Activated naive CD4-positive, alpha-beta T cell (primary cell): ENCODE results near the gene POLR2L.

Experiments
- DNase-seq, 4 experiments: peaks; one replicate each; lab custom pipeline; 2025; lab: John Stamatoyannopoulos, UW

Gene POLR2L

GRCh38 chr11:854601-855329 lies 12.4 kb upstream of the POLR2L start:
- DNase-seq, result no peak

GRCh38 chr11:853682-854448 lies 11.5 kb upstream of the POLR2L start:
- no peak for DNase-seq

GRCh38 chr11:852762-853161 lies 10.4 kb upstream of the POLR2L start:
- no peak for DNase-seq

GRCh38 chr11:850775-851763 lies 8.7 kb upstream of the POLR2L start:
- DNase-seq, result no peak

GRCh38 chr11:849951-850774 lies 7.8 kb upstream of the POLR2L start:
- DNase-seq, result no peak

GRCh38 chr11:849104-849824 lies 6.9 kb upstream of the POLR2L start:
- DNase-seq, result peak in 1 of 4 experiments; percentile 22

- DNase-seq, result peak; percentile 19 to 55 (median 40)
These were observed 6.1 kb upstream of the POLR2L start for GRCh38 chr11:848380-848931.

GRCh38 chr11:847876-848275 lies 5.5 kb upstream of the POLR2L start:
- DNase-seq, result no peak

GRCh38 chr11:846496-847098 lies 4.3 kb upstream of the POLR2L start:
- no peak for DNase-seq

GRCh38 chr11:845872-846495 lies 3.7 kb upstream of the POLR2L start:
- DNase-seq, result no peak

GRCh38 chr11:844693-845644 lies 2.6 kb upstream of the POLR2L start:
- DNase-seq, result no peak

- DNase-seq, result no peak
These were observed 1.7 kb upstream of the POLR2L start for GRCh38 chr11:843818-844692.

GRCh38 chr11:843086-843734 lies 881 bp upstream of the POLR2L start:
- no peak for DNase-seq

- DNase-seq, result no peak
These were observed 354 bp downstream of the POLR2L start for GRCh38 chr11:841981-842369.

- DNase-seq, result no peak
These were observed 2.3 kb downstream of the POLR2L start for GRCh38 chr11:839875-840617.

- DNase-seq, result no peak
These were observed 3.1 kb downstream of the POLR2L start for GRCh38 chr11:839280-839623.
